GM20000 (cell line): ENCODE measurements around the gene MAST2.

Experiments
- DNase-seq: peaks from one replicate; pipeline ENCODE4 v3.0.0; 2012; ENCODE audit warnings: low spot score
- CTCF ChIP-seq: IDR thresholded peaks from 2 replicates; pipeline ENCODE4 v1.5.1; 2012; ENCODE audit warnings: mild to moderate bottlenecking, control low read depth; ENCODE audit errors: extremely low read depth, missing control alignments

The MAST2 gene

GRCh38 chr1:45775794-45776193 is 27.6 kb upstream of the MAST2 start:
- no peak for DNase-seq
- no peak for TF ChIP-seq CTCF

GRCh38 chr1:45785583-45785982 is 17.8 kb upstream of the MAST2 start:
- TF ChIP-seq CTCF = no peak
- no peak for DNase-seq

GRCh38 chr1:45787905-45788304 is 15.5 kb upstream of the MAST2 start:
- no peak for TF ChIP-seq CTCF
- DNase-seq = no peak

GRCh38 chr1:45789601-45790000 is 13.8 kb upstream of the MAST2 start:
- DNase-seq = no peak
- no peak for TF ChIP-seq CTCF

GRCh38 chr1:45792744-45793143 is 10.7 kb upstream of the MAST2 start:
- DNase-seq = no peak
- TF ChIP-seq CTCF = no peak

GRCh38 chr1:45793942-45794604 is 9.3 kb upstream of the MAST2 start:
- no peak for DNase-seq
- no peak for TF ChIP-seq CTCF

- no peak for TF ChIP-seq CTCF
- DNase-seq = no peak
Measured at GRCh38 chr1:45796381-45796780, 7.0 kb upstream of the MAST2 start.
